Measurements from ENCODE around the gene AKT1. TPM values are rescaled to one million over a fixed set of nuclear protein-coding genes. Genes with fewer than 3 reads are reported as not detected.

Gene AKT1
- total RNA-seq, 2 experiments from 2014 or later, result 178 to 181 TPM

DNA sequence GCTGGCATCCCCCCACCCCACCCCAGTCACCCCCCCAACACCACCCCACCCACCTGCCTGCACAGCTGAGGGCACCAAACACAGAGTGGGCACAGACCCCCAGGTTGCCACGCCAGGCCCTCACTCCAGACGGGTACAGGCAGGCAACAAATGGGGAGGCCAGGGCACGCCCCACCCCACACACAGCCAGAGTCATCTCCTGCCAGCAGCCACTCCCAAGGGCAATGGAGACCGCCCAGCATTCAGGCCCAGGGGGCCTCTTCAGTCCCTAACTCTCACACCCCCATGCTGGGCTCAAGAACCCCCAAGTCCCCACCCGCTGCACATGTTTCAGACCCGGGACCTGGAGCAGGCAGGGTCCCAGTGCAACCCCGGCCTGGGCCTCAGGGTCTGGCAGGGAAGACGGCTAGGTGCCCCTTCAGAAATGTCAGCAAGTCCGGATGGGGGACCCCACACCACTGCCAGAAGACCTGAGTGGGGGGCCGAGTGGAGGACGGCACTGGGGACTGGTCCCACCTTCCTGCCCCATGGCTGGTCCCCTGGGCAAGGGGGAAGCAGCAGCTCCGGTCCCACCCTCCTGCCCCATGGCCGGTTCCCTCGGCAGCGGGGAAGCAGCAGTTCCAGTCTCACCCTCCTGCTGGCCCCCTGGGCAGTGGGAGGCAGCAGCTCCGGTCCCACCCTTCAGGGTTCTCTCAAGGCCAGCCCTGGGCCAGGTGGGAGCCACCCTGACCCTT, 11.9 kb downstream of the AKT1 start:
- DNase-seq (no peak), ATAC-seq (ENCODE audit: low read depth) (no peak)
- H3K9me3 Mint-ChIP-seq, result no peaks in the 10 kb centered on the region
- H3K27me3 Mint-ChIP-seq, result no peaks in the 10 kb centered on the region
- no peaks in the 10 kb centered on the region for H3K36me3 Mint-ChIP-seq
- peaks cover 3% of the 10 kb centered on the region for H3K4me1 Mint-ChIP-seq
- POLR2A ChIA-PET, result no interaction called here
- H3K27ac Mint-ChIP-seq, result peak overlapping the region; percentile 45
- no peak overlapping the region for H3K4me3 Mint-ChIP-seq

DNA sequence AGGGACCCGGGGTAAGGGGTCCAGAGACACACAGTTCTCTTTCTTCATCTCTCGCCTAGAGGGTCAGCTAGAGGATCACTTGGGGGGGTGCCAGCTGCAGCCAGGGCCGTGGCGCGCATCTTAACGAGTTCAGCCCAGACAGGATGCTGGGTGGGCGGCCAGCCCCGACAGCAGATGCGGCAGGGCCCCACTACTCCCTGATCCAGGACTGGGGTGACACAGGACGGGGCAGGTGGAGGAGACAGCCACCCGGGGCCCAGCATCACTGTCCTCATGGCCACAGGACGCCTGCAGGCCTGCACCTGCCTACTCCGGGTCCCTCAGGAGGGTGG, 12.8 kb downstream of the AKT1 start:
- Mint-ChIP-seq H3K27me3 (no peaks in the 10 kb centered on the region), H3K4me1 (peaks cover 2% of the 10 kb centered on the region), H3K4me3 (no peak overlapping the region), H3K9me3 (no peaks in the 10 kb centered on the region), H3K36me3 (no peaks in the 10 kb centered on the region), H3K27ac (no peak overlapping the region)
- POLR2A ChIA-PET, result interaction anchor here (1.4 kb wide), 1 partner anchor 18 kb away, joined by 3 read pairs; the partner anchor contains the start of gene ZBTB42
- ATAC-seq (ENCODE audit: low read depth) (no peak), DNase-seq (no peak)

DNA sequence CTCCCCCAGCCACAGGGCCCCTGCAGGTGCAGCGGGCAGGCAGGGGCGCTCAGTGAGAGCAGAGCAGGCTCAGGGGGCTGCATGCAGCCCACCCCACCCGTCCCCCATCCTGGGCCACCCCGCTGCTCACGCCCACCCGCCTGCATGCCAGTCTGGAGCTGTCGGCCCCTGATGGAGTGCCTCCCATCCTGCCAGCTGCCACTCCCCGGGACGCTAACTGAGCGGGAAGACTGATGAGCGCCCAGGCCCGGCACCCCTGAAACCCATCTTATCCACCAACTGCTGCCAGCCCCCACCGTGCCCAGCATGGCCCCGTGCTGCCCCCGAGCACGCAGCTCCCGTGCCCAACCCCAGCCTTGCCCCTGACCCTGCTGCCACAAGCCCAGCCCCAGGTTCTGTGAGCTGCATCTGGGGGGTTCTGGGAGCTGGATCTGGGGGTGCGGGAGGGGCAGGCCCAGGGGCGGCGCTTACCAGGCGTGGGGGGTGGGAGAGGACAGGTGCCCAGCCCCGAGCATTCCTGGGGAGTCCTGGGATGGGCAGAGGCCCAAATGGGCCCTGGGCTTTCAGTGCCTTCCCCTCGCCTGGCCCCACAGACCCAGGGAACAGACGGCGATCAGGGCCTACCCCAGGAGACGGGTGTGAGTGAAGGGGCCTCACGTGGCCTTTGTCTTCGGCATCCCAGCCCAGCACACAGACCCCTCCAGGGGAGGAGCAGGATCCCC, 13.3 kb downstream of the AKT1 start:
- Mint-ChIP-seq H3K9me3 (no peaks in the 10 kb centered on the region), H3K36me3 (no peaks in the 10 kb centered on the region), H3K27ac (no peak overlapping the region)

DNA sequence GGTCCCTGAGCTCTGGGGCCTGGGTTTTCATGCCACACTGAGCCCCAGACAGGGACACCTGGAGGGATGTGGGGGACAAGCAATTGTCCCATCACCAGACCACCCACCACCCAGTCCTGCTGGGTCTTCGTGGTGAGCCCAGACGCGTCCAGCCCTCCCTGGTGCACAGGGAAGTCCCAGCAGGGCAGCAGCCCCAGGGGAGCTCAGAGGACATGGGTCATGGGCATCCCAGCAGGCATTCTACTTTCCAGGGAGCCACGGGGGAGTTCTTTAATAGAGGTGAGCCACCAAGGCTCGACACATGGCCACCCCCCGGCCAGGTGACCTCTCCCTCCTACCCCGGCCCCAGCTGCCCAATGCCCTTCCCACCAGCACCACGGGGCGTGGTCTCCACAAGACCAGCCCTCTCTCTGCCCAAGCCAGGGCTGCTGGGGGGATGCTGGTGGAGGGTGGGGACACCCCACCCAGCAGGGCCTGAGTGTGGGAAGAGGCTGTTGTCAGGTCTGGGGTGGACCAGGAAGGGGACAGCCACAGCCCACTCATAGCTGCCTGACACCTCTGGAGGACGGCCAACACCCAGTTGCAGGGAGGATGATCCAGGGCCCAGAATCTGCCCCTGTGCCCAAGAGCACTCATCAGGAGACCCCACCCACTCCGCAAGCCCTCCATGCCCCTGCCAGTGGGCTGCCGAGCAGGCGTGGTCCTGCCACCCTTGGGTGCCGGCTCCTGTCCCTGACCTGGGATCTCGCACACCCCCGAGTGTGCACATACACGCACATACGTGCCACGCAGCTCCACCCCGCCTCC, 14.1 kb downstream of the AKT1 start:
- ATAC-seq (ENCODE audit: low read depth) (no peak), DNase-seq (no peak)
- Mint-ChIP-seq H3K27me3 (no peaks in the 10 kb centered on the region), H3K4me3 (no peak overlapping the region), H3K27ac (no peak overlapping the region), H3K9me3 (no peaks in the 10 kb centered on the region), H3K36me3 (peaks cover 3% of the 10 kb centered on the region), H3K4me1 (no peaks in the 10 kb centered on the region)
- POLR2A ChIA-PET, result interaction anchor here (1.4 kb wide), 2 partner anchors 8 to 19 kb away, joined by 3 read pairs; partner anchors contain the start of gene ZBTB42

More for the DNA sequence above, 13.3 kb downstream of the AKT1 start:
- Mint-ChIP-seq H3K4me3 (no peak overlapping the region), H3K4me1 (peaks cover 2% of the 10 kb centered on the region), H3K27me3 (no peaks in the 10 kb centered on the region)
- no peak for ATAC-seq (ENCODE audit: low read depth)
- DNase-seq, result no peak
- POLR2A ChIA-PET, result interaction anchor here (1.4 kb wide), 1 partner anchor 19 kb away, joined by 3 read pairs; the partner anchor contains the start of gene ZBTB42

DNA sequence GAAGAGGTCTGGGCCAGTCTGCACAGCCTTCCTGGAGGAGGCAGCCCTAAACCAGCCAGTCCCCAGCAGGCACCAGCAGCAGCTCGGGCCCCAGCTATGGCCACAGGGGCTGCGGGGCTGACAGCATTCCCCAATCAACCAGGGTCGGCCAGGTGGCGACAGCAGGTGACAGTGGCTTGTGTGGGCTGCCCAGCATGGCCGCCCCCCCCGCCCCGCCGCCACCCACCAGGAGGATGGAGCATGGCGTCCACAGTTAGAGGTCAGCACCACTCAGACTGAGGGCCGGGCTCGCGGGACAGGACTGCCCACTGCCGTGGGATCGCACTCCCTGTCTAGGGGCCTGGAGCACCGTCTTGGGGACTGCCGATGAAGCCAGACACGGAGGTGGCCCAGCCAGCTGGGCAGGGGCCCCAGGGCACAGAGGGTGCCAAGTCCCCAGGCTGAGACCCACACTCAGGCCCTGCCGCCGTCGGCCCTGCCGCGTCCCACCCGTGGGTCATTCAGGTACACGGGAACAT, 15.0 kb downstream of the AKT1 start:
- H3K9me3 Mint-ChIP-seq, result no peaks in the 10 kb centered on the region
- no peak for ATAC-seq (ENCODE audit: low read depth)
- DNase-seq, result no peak
- H3K36me3 Mint-ChIP-seq, result peaks cover 8% of the 10 kb centered on the region
- no peak overlapping the region for H3K4me3 Mint-ChIP-seq
- H3K27ac Mint-ChIP-seq, result no peak overlapping the region
- H3K4me1 Mint-ChIP-seq, result no peaks in the 10 kb centered on the region
- POLR2A ChIA-PET, result interaction anchor here (1.4 kb wide), 1 partner anchor 9 kb away, joined by 3 read pairs; no protein-coding TSS in a partner anchor
- no peaks in the 10 kb centered on the region for H3K27me3 Mint-ChIP-seq

DNA sequence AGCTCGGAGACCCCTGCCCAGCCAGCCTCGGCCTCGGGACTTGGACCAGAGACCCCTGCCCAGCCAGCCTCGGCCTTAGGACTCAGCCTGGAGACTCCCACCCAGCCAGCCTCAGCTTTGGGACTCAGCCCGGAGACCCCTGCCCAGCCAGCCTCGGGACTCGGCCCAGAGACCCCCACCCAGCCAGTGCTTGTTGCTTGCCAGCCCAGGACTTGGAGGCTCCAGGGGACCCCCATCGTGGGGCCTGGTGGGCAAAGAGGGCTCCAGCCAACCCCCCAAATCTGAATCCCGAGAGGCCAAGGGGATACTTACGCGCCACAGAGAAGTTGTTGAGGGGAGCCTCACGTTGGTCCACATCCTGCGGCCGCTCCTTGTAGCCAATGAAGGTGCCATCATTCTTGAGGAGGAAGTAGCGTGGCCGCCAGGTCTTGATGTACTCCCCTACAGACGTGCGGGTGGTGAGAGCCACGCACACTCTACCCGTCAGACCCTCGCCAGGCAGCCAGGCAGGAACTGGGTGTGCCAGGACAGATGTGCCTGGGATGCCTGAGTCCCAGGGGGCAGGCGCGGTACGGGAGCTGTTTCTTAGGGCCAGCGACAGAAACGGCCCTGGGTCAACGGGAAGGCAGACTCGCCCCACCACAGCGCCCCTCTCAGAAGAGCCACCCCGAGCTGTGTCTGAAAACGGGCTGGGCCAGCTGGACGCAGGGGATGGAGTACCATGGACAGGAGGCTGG, 15.6 kb downstream of the AKT1 start:
- ATAC-seq (ENCODE audit: low read depth) (no peak), DNase-seq (no peak)
- H3K36me3 Mint-ChIP-seq, result peaks cover 8% of the 10 kb centered on the region
- no peaks in the 10 kb centered on the region for H3K27me3 Mint-ChIP-seq
- H3K27ac Mint-ChIP-seq, result no peak overlapping the region
- POLR2A ChIA-PET, result no interaction called here
- H3K4me3 Mint-ChIP-seq, result no peak overlapping the region
- H3K9me3 Mint-ChIP-seq, result no peaks in the 10 kb centered on the region
- no peaks in the 10 kb centered on the region for H3K4me1 Mint-ChIP-seq

DNA sequence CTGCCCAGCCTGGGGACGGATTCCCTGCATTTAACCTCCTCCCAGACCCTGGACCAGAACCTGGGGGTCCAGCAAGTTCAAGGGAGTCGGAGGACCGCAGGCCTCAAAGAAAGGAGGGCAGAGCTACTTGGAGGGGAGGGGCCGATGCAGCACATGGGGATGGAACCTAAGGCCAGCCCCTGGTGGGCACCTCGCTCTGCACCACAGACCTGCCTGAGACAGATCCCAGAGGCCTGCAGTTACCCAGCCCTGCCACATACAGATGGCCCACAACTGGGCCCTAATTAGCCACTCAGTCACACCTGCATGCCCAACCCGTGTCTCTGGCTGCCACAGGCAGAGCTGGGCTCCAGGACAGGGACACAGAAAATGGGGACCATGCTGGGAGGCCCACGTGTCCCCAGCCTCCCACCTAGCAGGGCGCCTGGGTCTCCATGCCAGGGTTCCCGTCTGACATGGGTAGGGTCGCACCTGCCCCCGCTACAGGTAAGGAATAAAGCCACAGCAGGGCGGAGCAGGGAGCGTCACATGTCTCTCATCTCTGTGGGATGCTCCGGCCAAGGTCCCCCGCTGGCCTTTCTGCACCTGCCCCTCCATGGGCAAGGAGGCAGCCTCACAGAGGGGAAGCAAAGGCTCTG, 16.7 kb downstream of the AKT1 start:
- Mint-ChIP-seq H3K4me3 (no peak overlapping the region), H3K27me3 (no peaks in the 10 kb centered on the region), H3K27ac (no peak overlapping the region), H3K9me3 (no peaks in the 10 kb centered on the region), H3K36me3 (peaks cover 10% of the 10 kb centered on the region), H3K4me1 (no peaks in the 10 kb centered on the region)
- DNase-seq, result no peak
- no peak for ATAC-seq (ENCODE audit: low read depth)
- POLR2A ChIA-PET, result no interaction called here

DNA sequence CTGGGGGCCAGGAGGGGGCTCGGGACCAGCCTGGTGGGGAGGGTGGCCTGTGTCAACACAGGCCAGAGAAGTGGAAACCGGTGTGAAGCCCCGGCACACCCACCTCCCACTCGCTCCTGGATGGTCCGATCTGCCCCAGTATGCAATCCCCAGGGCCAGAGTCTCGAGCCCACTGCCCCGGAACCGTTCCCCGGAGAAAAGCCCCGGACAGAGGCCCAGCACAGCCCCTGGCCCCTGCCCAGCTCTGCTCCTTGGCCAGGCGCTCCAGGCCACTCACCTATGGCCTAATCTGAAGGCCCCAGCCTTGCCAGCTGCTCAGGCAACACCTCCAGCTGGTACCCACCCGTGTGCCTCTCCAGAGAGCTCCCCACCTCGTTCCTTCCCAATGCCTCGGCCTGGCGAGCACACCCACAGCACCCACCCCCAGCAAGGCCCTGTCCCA, 17.7 kb downstream of the AKT1 start:
- no peak overlapping the region for H3K4me3 Mint-ChIP-seq
- DNase-seq (no peak), ATAC-seq (ENCODE audit: low read depth) (no peak)
- POLR2A ChIA-PET, result no interaction called here
- no peak overlapping the region for H3K27ac Mint-ChIP-seq
- H3K4me1 Mint-ChIP-seq, result no peaks in the 10 kb centered on the region
- no peaks in the 10 kb centered on the region for H3K9me3 Mint-ChIP-seq
- H3K27me3 Mint-ChIP-seq, result no peaks in the 10 kb centered on the region
- peaks cover 10% of the 10 kb centered on the region for H3K36me3 Mint-ChIP-seq

DNA sequence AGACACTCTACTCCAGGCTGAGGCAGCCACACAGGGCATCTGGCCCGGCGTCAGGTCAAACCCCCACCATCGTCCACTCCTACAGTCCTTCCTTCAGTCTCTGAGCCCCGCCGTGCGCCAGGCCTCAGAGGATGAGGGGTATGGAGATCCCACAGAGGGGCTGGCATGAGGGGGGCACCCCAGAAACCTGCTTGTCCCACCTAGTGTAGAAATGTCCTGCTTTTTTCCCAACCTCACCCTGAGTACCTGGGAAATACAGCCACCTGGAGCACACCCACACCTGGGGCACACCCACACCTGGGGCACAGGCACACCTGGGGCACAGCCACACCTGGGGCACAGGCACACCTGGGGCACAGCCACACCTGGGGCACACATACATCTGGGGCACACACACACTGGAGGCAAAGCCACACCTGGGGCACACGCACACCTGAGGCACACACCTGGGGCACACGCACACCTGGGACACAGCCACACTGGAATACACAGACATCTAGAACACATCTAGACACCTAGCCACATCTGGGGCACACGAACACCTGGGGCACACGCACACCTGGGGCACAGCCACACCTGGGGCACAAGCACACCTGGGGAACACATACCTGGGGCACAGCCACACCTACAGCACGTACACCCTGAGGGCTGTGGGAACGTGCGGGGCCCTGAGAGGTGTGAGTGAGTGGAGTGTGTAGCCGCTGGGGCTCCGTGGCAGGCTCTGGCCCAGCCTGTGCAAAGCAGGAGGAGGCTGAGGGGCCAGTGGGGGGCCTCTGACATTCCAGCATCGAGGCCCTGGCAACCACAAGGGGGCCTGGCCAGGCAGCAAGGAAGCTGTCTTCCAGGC, 18.4 kb downstream of the AKT1 start:
- Mint-ChIP-seq H3K36me3 (peaks cover 10% of the 10 kb centered on the region), H3K4me1 (no peaks in the 10 kb centered on the region), H3K27ac (no peak overlapping the region), H3K4me3 (no peak overlapping the region), H3K27me3 (no peaks in the 10 kb centered on the region), H3K9me3 (no peaks in the 10 kb centered on the region)
- DNase-seq (no peak), ATAC-seq (ENCODE audit: low read depth) (no peak)
- POLR2A ChIA-PET, result no interaction called here

DNA sequence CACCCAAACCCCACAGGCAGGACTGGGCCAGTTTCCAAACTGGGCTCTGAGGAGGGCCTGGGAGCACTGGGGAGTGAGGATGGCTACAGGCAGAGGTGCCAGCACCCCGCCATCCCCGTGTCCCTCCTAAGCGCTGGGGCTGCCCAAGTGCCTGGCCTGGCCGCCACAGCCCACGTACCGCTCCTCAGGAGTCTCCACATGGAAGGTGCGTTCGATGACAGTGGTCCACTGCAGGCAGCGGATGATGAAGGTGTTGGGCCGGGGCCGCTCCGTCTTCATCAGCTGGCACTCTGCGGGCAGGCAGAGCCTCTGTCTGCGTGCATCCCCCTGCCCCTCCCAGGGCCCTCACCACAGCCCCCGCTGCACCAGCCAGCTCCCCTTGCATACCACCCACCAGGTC, 19.1 kb downstream of the AKT1 start:
- no peak overlapping the region for H3K4me3 Mint-ChIP-seq
- no peaks in the 10 kb centered on the region for H3K4me1 Mint-ChIP-seq
- H3K27ac Mint-ChIP-seq, result no peak overlapping the region
- H3K9me3 Mint-ChIP-seq, result no peaks in the 10 kb centered on the region
- no peaks in the 10 kb centered on the region for H3K27me3 Mint-ChIP-seq
- POLR2A ChIA-PET, result no interaction called here
- H3K36me3 Mint-ChIP-seq, result peaks cover 17% of the 10 kb centered on the region
- DNase-seq, result no peak
- ATAC-seq (ENCODE audit: low read depth), result no peak

DNA sequence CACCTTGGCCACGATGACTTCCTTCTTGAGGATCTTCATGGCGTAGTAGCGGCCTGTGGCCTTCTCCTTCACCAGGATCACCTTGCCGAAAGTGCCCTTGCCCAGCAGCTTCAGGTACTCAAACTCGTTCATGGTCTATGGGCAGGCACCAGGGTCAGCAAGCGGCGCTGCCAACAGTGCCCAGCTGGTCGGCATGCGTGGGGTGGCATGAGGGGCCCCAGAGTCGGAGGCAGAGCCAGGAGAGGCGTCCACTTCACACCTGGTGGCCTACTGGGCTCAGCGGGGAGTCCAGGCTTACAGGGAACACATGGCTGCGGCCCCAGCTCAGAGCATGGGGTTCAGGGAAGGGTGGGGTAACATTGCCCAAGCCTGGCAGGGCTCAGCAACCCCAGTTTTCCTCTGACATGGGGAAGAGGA, 20.5 kb downstream of the AKT1 start:
- Mint-ChIP-seq H3K4me1 (no peaks in the 10 kb centered on the region), H3K4me3 (no peak overlapping the region), H3K27ac (no peak overlapping the region), H3K36me3 (peaks cover 26% of the 10 kb centered on the region), H3K27me3 (no peaks in the 10 kb centered on the region), H3K9me3 (no peaks in the 10 kb centered on the region)
- no peak for DNase-seq
- no peak for ATAC-seq (ENCODE audit: low read depth)
- POLR2A ChIA-PET, result no interaction called here
